Panc1 (cell line): ENCODE results near the gene KIAA1217. TPM values are rescaled to one million over a fixed set of nuclear protein-coding genes. Genes with fewer than 3 reads are reported as not detected.
"Not testable (repeated sequence)": the region's sequence is repeated elsewhere in the genome, so short reads cannot be mapped to it uniquely, and the experiment has no call there.

Source experiments
- ATAC-seq: fragments of 200-7000 bp; cut with Tn5 transposase; 2 replicates; pipeline ENCODE4 v1.9.1; 2020; ENCODE audit warnings: mild to moderate bottlenecking, moderate library complexity
- BruUV-seq: library from RNA; stranded (reverse); fragments of 400-500 nt; replicated peaks from 2 replicates; lab custom pipeline; 2021; lab: Mats Ljungman, UMichigan
- CTCF ChIA-PET: fragments of 300-600 bp; sonication (Branson Sonifier 250); formaldehyde crosslinking; loops from one replicate; lab custom pipeline; 2022; ENCODE audit warnings: antibody characterized with exemption; lab: Charles Lee
- POLR2A ChIA-PET: fragments of 300-600 bp; sonication (Branson Sonifier 250); formaldehyde crosslinking; loops from one replicate; lab custom pipeline; 2022; ENCODE audit warnings: antibody characterized with exemption; lab: Charles Lee
- DNase-seq: peaks from one replicate; pipeline ENCODE4 v3.0.0-alpha.2; 2010; ENCODE audit warnings: low read depth, low spot score
- H3K27ac ChIP-seq: 2 replicates; pipeline ENCODE4 v1.5.1; 2011; ENCODE audit warnings: mild to moderate bottlenecking, low read length, inconsistent platforms
- H3K27me3 ChIP-seq: fragments of 200-500 bp; sonication (Bioruptor generic); 2 replicates; pipeline ENCODE4 v1.6.0; 2014; ENCODE audit warnings: low read length, inconsistent platforms; ENCODE audit not compliant: control insufficient read depth, insufficient read depth
- H3K36me3 ChIP-seq: fragments of 200-500 bp; sonication (Bioruptor generic); 2 replicates; pipeline ENCODE4 v1.5.1; 2014; ENCODE audit warnings: inconsistent platforms, mild to moderate bottlenecking, low read length, moderate library complexity; ENCODE audit not compliant: control insufficient read depth, insufficient read depth
- H3K4me1 ChIP-seq: 2 replicates; pipeline ENCODE4 v1.5.1; 2011; ENCODE audit warnings: inconsistent platforms, mild to moderate bottlenecking, low read length, moderate library complexity; ENCODE audit not compliant: control insufficient read depth, insufficient read depth
- H3K4me3 ChIP-seq, 2 experiments: 2 replicates each; pipeline ENCODE4 v1.5.1; 2011 to 2012; ENCODE audit warnings: low read depth in 2 of 2, low read length in 2 of 2, mild to moderate bottlenecking in 2 of 2, inconsistent platforms in 1 of 2, moderate library complexity in 1 of 2
- H3K9me3 ChIP-seq: fragments of 200-500 bp; sonication (Bioruptor generic); 2 replicates; pipeline ENCODE4 v1.5.1; 2014; ENCODE audit warnings: low read depth, mild to moderate bottlenecking, inconsistent platforms, low read length, moderate library complexity; ENCODE audit not compliant: control insufficient read depth, insufficient read depth
- POLR2AphosphoS5 ChIP-seq: IDR thresholded peaks from 2 replicates; pipeline ENCODE4 v1.6.1; 2012; ENCODE audit warnings: mild to moderate bottlenecking, low read depth, low read length, moderate library complexity
- SIN3A ChIP-seq: IDR thresholded peaks from 2 replicates; pipeline ENCODE4 v1.6.1; 2012; ENCODE audit warnings: low read depth, mild to moderate bottlenecking, low read length, moderate library complexity, borderline replicate concordance; ENCODE audit not compliant: insufficient read depth
- TCF7L2 ChIP-seq: IDR thresholded peaks from 2 replicates; pipeline ENCODE4 v1.6.1; 2011; ENCODE audit warnings: mild to moderate bottlenecking, low read depth, low read length, inconsistent platforms
- in situ Hi-C: cut with HindIII; loops from 2 replicates; pipeline ENCODE4 v1.10.0; 2016; ENCODE audit warnings: low sequenced_read_pairs, low pct_unique_long_range_greater_than_20kb
- intact Hi-C: fragments of 100-400 bp; cut with micrococcal nuclease; formaldehyde crosslinking; loops from one replicate; pipeline ENCODE4 v1.10.0; 2022; ENCODE audit not compliant: unreplicated experiment
- total RNA-seq: library from RNA; stranded (reverse); gene quantifications from one replicate; pipeline ENCODE4 v1.2.1, GENCODE V29; 2021; ENCODE audit not compliant: unreplicated experiment
- TF ChIP-seq, protein P1 (sequence below): fragments of 450-650 bp; IDR thresholded peaks from 2 replicates; pipeline ENCODE4 v1.5.1; 2017; ENCODE audit warnings: mild to moderate bottlenecking
- TF ChIP-seq, protein P2 (sequence below), 2 experiments: IDR thresholded peaks; 2 replicates each; pipeline ENCODE4 v1.6.1; 2011 to 2012; ENCODE audit warnings: low read depth in 2 of 2, control low read depth in 1 of 2, low read length in 1 of 2, mild to moderate bottlenecking in 1 of 2, moderate library complexity in 1 of 2; ENCODE audit not compliant: insufficient read depth in 1 of 2

Gene KIAA1217
- total RNA-seq, 1 experiment from 2014 or later, result 11.6 TPM

DNA sequence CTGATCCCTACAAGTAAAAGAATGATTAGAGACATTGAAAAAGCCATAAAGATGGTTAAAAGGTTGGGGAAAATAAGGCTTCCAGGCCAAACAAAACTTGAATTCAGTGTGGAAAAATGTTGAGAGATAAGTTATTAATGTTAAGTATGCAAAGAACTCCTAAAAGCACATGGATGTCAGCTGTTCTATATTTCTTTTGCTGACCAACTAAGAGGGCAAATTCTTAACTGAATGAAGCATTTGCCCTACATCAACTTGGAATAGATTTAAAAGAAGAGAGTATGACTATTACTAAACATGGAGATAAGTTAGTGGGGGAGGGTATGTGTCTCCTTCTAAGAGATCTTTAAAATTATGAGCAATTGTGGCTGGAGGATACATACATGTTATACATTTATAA lies 124.8 kb downstream of the KIAA1217 start:
- intact Hi-C loops (no loop called here), in situ Hi-C loops (no loop called here)
- H3K27ac ChIP-seq, result no peak overlapping the region
- H3K27me3 ChIP-seq, result no peaks in the 10 kb centered on the region
- no peak for DNase-seq
- POLR2A ChIA-PET, result no interaction called here
- no TSS peak for BruUV-seq
- CTCF ChIA-PET, result no interaction called here
- H3K9me3 ChIP-seq, result no peaks in the 10 kb centered on the region
- no peak overlapping the region for H3K4me3 ChIP-seq
- no peaks in the 10 kb centered on the region for H3K36me3 ChIP-seq
- H3K4me1 ChIP-seq, result no peaks in the 10 kb centered on the region
- no peak for ATAC-seq
- TF ChIP-seq POLR2AphosphoS5, result no peak
- TF ChIP-seq, protein P1, sequence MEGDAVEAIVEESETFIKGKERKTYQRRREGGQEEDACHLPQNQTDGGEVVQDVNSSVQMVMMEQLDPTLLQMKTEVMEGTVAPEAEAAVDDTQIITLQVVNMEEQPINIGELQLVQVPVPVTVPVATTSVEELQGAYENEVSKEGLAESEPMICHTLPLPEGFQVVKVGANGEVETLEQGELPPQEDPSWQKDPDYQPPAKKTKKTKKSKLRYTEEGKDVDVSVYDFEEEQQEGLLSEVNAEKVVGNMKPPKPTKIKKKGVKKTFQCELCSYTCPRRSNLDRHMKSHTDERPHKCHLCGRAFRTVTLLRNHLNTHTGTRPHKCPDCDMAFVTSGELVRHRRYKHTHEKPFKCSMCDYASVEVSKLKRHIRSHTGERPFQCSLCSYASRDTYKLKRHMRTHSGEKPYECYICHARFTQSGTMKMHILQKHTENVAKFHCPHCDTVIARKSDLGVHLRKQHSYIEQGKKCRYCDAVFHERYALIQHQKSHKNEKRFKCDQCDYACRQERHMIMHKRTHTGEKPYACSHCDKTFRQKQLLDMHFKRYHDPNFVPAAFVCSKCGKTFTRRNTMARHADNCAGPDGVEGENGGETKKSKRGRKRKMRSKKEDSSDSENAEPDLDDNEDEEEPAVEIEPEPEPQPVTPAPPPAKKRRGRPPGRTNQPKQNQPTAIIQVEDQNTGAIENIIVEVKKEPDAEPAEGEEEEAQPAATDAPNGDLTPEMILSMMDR, result no peak
- TF ChIP-seq TCF7L2, result no peak
- TF ChIP-seq SIN3A, result no peak
- TF ChIP-seq, protein P2, sequence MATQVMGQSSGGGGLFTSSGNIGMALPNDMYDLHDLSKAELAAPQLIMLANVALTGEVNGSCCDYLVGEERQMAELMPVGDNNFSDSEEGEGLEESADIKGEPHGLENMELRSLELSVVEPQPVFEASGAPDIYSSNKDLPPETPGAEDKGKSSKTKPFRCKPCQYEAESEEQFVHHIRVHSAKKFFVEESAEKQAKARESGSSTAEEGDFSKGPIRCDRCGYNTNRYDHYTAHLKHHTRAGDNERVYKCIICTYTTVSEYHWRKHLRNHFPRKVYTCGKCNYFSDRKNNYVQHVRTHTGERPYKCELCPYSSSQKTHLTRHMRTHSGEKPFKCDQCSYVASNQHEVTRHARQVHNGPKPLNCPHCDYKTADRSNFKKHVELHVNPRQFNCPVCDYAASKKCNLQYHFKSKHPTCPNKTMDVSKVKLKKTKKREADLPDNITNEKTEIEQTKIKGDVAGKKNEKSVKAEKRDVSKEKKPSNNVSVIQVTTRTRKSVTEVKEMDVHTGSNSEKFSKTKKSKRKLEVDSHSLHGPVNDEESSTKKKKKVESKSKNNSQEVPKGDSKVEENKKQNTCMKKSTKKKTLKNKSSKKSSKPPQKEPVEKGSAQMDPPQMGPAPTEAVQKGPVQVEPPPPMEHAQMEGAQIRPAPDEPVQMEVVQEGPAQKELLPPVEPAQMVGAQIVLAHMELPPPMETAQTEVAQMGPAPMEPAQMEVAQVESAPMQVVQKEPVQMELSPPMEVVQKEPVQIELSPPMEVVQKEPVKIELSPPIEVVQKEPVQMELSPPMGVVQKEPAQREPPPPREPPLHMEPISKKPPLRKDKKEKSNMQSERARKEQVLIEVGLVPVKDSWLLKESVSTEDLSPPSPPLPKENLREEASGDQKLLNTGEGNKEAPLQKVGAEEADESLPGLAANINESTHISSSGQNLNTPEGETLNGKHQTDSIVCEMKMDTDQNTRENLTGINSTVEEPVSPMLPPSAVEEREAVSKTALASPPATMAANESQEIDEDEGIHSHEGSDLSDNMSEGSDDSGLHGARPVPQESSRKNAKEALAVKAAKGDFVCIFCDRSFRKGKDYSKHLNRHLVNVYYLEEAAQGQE (IDR thresholded peaks at IDR 0.05; ENCODE audit: insufficient read depth in 1 of 2, low read depth in 2 of 2, low read length in 1 of 2), result no peak

DNA sequence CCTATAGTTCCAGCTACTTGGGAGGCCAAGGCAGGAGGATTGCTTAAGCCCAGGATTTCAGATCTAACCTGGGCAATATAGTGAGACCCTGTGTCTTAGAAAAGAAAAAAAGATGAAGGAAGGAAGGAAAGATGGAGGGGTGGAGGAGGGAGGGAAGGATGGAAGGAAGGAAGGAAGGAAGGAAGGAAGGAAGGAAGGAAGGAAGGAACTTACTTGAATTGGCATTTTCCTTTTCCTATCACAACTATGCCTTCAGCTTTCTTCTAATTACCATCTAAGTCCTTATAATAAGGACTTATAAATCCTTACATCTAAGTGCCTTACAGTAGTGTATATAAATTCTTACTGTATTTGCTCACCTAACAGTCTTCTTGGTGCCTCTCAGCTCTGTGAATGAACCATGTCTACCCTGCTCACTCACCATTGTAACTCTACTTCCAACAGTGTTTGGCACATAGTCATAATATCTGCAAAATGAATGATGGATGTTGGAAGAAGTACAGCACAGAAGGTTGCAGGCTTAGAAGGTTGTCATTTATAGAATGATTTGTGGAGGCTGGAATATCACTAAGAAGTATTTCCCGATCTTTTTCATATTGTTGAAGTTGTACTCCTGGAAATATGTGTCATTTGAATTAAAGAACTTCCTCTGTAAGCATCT lies 125.5 kb downstream of the KIAA1217 start:
- no peak overlapping the region for H3K27ac ChIP-seq
- H3K4me1 ChIP-seq, result no peaks in the 10 kb centered on the region
- intact Hi-C loops (no loop called here), in situ Hi-C loops (no loop called here)
- CTCF ChIA-PET, result no interaction called here
- no peak for ATAC-seq
- POLR2A ChIA-PET, result no interaction called here
- no peaks in the 10 kb centered on the region for H3K9me3 ChIP-seq
- no peaks in the 10 kb centered on the region for H3K36me3 ChIP-seq
- TF ChIP-seq TCF7L2 (no peak), POLR2AphosphoS5 (no peak), SIN3A (no peak)
- TF ChIP-seq, protein P1, result no peak
- no peak for DNase-seq
- H3K4me3 ChIP-seq, result no peak overlapping the region
- no peaks in the 10 kb centered on the region for H3K27me3 ChIP-seq
- no TSS peak for BruUV-seq

GRCh38 chr10:24337723-24338122 lies 128.8 kb downstream of the KIAA1217 start:
- CTCF ChIA-PET, H3K4me1 ChIP-seq, in situ Hi-C loops, ATAC-seq, H3K9me3 ChIP-seq, H3K27me3 ChIP-seq, BruUV-seq, DNase-seq, H3K27ac ChIP-seq, intact Hi-C loops, POLR2A ChIA-PET, H3K36me3 ChIP-seq, H3K4me3 ChIP-seq: not testable (repeated sequence)
